Neural cell (in vitro differentiated cells): ENCODE data around the gene UNC13B. TPM values are rescaled to one million over a fixed set of nuclear protein-coding genes. Genes with fewer than 3 reads are reported as not detected.

ENCODE experiments used
- H2AFZ ChIP-seq: fragments of 200-600, 300-800 bp; sonication (generic), shearing (Covaris generic); 2 replicates; pipeline ENCODE4 v1.6.0; 2014; ENCODE audit warnings: low read depth, mild to moderate bottlenecking, antibody characterized with exemption, low read length, moderate library complexity
- H3F3A ChIP-seq: fragments of 200-600 bp; shearing (Covaris generic); 2 replicates; pipeline ENCODE4 v1.6.1; 2016; ENCODE audit warnings: mild to moderate bottlenecking, moderate library complexity, mixed read lengths, antibody characterized with exemption, low read length; ENCODE audit not compliant: insufficient read depth, poor library complexity, severe bottlenecking
- H3K27ac ChIP-seq: fragments of 200-600, 300-800 bp; sonication (generic), shearing (Covaris generic); 2 replicates; pipeline ENCODE4 v1.5.1; 2014; ENCODE audit warnings: mild to moderate bottlenecking, low read length, moderate library complexity
- H3K27me3 ChIP-seq: fragments of 300-800, 200-600 bp; sonication (generic), shearing (Covaris generic); 2 replicates; pipeline ENCODE4 v1.6.0; 2014; ENCODE audit warnings: mild to moderate bottlenecking, low read depth, low read length, moderate library complexity; ENCODE audit not compliant: insufficient read depth
- H3K36me3 ChIP-seq: fragments of 300-800, 200-600 bp; sonication (generic), shearing (Covaris generic); 2 replicates; pipeline ENCODE4 v1.5.1; 2014; ENCODE audit warnings: mild to moderate bottlenecking, antibody characterized with exemption, low read length, moderate library complexity; ENCODE audit not compliant: insufficient read depth
- H3K4me2 ChIP-seq: fragments of 300-800, 200-600 bp; sonication (generic), shearing (Covaris generic); 2 replicates; pipeline ENCODE4 v1.6.0; 2014; ENCODE audit warnings: mild to moderate bottlenecking, low read length
- H3K4me3 ChIP-seq: fragments of 300-800, 200-600 bp; sonication (generic), shearing (Covaris generic); 2 replicates; pipeline ENCODE4 v1.5.1; 2014; ENCODE audit warnings: mild to moderate bottlenecking, low read length, moderate library complexity
- H3K79me2 ChIP-seq: fragments of 200-600 bp; shearing (Covaris generic); replicated peaks from 2 replicates; pipeline ENCODE4 v1.6.0; 2014; ENCODE audit warnings: mild to moderate bottlenecking, low read length, moderate library complexity; ENCODE audit not compliant: insufficient read depth
- H3K9ac ChIP-seq: fragments of 300-800, 200-600 bp; sonication (generic), shearing (Covaris generic); 2 replicates; pipeline ENCODE4 v1.6.1; 2016; ENCODE audit warnings: mild to moderate bottlenecking, low read length, mixed read lengths
- H3K9me2 ChIP-seq: fragments of 200-600 bp; shearing (Covaris generic); 2 replicates; pipeline ENCODE4 v1.6.1; 2016; ENCODE audit warnings: mild to moderate bottlenecking, low read length, mixed read lengths; ENCODE audit not compliant: insufficient read depth
- H3K9me3 ChIP-seq: fragments of 200-600, 300-800 bp; sonication (generic), shearing (Covaris generic); 2 replicates; pipeline ENCODE4 v1.6.1; 2016; ENCODE audit warnings: mild to moderate bottlenecking, mixed run types, low read length, moderate library complexity, mixed read lengths
- H4K20me1 ChIP-seq: fragments of 200-600 bp; shearing (Covaris generic); 2 replicates; pipeline ENCODE4 v1.6.1; 2016; ENCODE audit warnings: mild to moderate bottlenecking, mixed run types; ENCODE audit not compliant: insufficient read depth
- CTCF ChIP-seq: fragments of 450-650 bp; IDR thresholded peaks from 2 replicates; pipeline ENCODE4 v1.5.1; 2014; ENCODE audit warnings: antibody characterized with exemption, mild to moderate bottlenecking, moderate library complexity; ENCODE audit not compliant: poor library complexity, severe bottlenecking
- EP300 ChIP-seq: fragments of 450-650 bp; conservative IDR thresholded peaks from 2 replicates; pipeline ENCODE4 v1.6.1; 2014; ENCODE audit warnings: antibody characterized with exemption, mild to moderate bottlenecking, moderate library complexity; ENCODE audit not compliant: poor library complexity, severe bottlenecking
- EZH2 ChIP-seq: fragments of 200-600, 300-800 bp; shearing (Covaris generic), sonication (generic); IDR thresholded peaks from 2 replicates; pipeline ENCODE4 v1.6.1; 2014; ENCODE audit warnings: antibody characterized with exemption, low read length, borderline replicate concordance, mild to moderate bottlenecking; ENCODE audit not compliant: insufficient read depth, poor library complexity, severe bottlenecking
- MXI1 ChIP-seq: fragments of 450-650 bp; conservative IDR thresholded peaks from 2 replicates; pipeline ENCODE4 v1.6.1; 2014; ENCODE audit warnings: antibody characterized with exemption, mild to moderate bottlenecking; ENCODE audit not compliant: poor library complexity, severe bottlenecking
- POLR2AphosphoS5 ChIP-seq: IDR thresholded peaks from 2 replicates; pipeline ENCODE4 v1.6.1; 2012
- RAD21 ChIP-seq: fragments of 450-650 bp; conservative IDR thresholded peaks from 2 replicates; pipeline ENCODE4 v1.6.1; 2014; ENCODE audit warnings: antibody characterized with exemption, mild to moderate bottlenecking, moderate library complexity
- REST ChIP-seq: IDR thresholded peaks from 2 replicates; pipeline ENCODE4 v1.6.1; 2012; ENCODE audit warnings: borderline replicate concordance
- SMC3 ChIP-seq: fragments of 450-650 bp; conservative IDR thresholded peaks from 2 replicates; pipeline ENCODE4 v1.6.1; 2014; ENCODE audit warnings: antibody characterized with exemption, mild to moderate bottlenecking, moderate library complexity; ENCODE audit not compliant: poor library complexity
- TAF1 ChIP-seq: IDR thresholded peaks from 2 replicates; pipeline ENCODE4 v1.6.1; 2012; ENCODE audit warnings: low read depth
- polyA plus RNA-seq: library from polyadenylated mRNA; depleted of rRNA; stranded (reverse); fragments of >200 nt; gene quantifications from 2 replicates; pipeline ENCODE4 v1.2.3, GENCODE V29; 2014

Gene UNC13B
- polyA plus RNA-seq, 1 donor from 2014 or later = 37.2 TPM

- no peaks in the 10 kb centered on the region for H3F3A ChIP-seq
- H3K36me3 ChIP-seq = no peaks in the 10 kb centered on the region
- H3K9ac ChIP-seq = no peak overlapping the region
- no peaks in the 10 kb centered on the region for H3K27me3 ChIP-seq
- H3K27ac ChIP-seq = no peak overlapping the region
- no peaks in the 10 kb centered on the region for H3K9me3 ChIP-seq
- no peaks in the 10 kb centered on the region for H4K20me1 ChIP-seq
- H3K9me2 ChIP-seq = no peaks in the 10 kb centered on the region
- no peak for TF ChIP-seq TAF1
- no peak for TF ChIP-seq EZH2
- TF ChIP-seq CTCF = no peak
- no peak for TF ChIP-seq REST
- TF ChIP-seq POLR2AphosphoS5 = no peak
- no peak for TF ChIP-seq EP300
- no peak for TF ChIP-seq SMC3
- TF ChIP-seq RAD21 = no peak
- TF ChIP-seq MXI1 = no peak
- no peak overlapping the region for H3K4me2 ChIP-seq
- no peak overlapping the region for H3K4me3 ChIP-seq
- H2AFZ ChIP-seq = no peak overlapping the region
- no peaks in the 10 kb centered on the region for H3K79me2 ChIP-seq
These were observed 65.5 kb downstream of the UNC13B start for GRCh38 chr9:35227284-35227683.

DNA sequence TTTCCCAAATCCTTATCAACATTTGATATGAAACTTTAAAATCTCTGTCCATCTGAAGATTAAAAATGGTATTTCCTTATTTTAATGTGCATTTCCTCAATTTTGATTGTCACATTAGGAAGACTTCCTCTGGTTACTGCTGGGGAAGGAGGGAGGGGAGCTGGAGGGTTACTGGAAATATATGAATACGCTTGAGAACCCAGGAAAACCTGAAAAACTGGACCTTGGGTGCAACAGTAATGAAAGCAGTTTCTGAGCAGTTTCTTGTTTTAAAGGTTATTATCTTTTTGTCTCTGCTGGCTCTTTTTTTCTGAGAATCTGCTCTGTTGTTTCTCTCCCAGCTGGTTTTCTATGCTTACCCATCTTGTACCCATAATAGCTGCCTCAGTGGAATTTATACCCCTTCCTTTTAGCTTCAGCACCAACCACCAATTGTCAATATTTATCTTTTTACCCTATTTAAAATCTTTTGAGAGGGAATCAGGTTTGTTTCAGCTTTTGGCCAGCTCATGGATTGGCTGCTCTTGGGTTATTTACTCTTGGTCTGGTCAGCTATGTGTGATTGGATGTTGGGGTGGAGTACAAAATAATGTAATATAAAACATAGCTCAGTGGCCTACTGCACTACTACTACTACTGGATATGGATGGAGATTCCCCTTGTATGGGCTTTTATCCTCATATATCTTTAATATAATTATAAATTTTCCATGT is 67.4 kb downstream of the UNC13B start:
- H3K4me2 ChIP-seq = no peak overlapping the region
- no peak overlapping the region for H2AFZ ChIP-seq
- H3K27ac ChIP-seq = no peak overlapping the region
- H3K36me3 ChIP-seq = no peaks in the 10 kb centered on the region
- H3K79me2 ChIP-seq = no peaks in the 10 kb centered on the region
- H3K4me3 ChIP-seq = no peak overlapping the region
- no peaks in the 10 kb centered on the region for H4K20me1 ChIP-seq
- TF ChIP-seq POLR2AphosphoS5 (no peak), REST (no peak), EZH2 (no peak)
- no peak overlapping the region for H3K9ac ChIP-seq
- H3K9me3 ChIP-seq = no peaks in the 10 kb centered on the region
- H3F3A ChIP-seq = no peaks in the 10 kb centered on the region
- H3K27me3 ChIP-seq = no peaks in the 10 kb centered on the region
- no peaks in the 10 kb centered on the region for H3K9me2 ChIP-seq
